Lower lobe of right lung (tissue), 2 donors: ENCODE data around the gene GNG11. TPM values are rescaled to one million over a fixed set of nuclear protein-coding genes. Genes with fewer than 3 reads are reported as not detected.
A peak's percentile ranks its signal among the peaks of the same experiment; 100 is the strongest.

Source experiments
- ATAC-seq, 2 donors: fragments of 200-7000 bp; cut with Tn5 transposase; one replicate each; pipeline ENCODE4 v1.9.1; 2020 to 2022; ENCODE audit warnings: mild to moderate bottlenecking in 2 of 2, moderate library complexity in 2 of 2
- DNase-seq: peaks from one replicate; pipeline ENCODE4 v3.0.0-alpha.2; 2020
- H3K27ac ChIP-seq: fragments of 200-600 bp; one replicate; pipeline ENCODE4 v1.8.0; 2022
- H3K27me3 ChIP-seq: fragments of 200-600 bp; one replicate; pipeline ENCODE4 v1.8.0; 2022; ENCODE audit warnings: low read depth
- H3K36me3 ChIP-seq: fragments of 200-600 bp; one replicate; pipeline ENCODE4 v1.8.0; 2022; ENCODE audit warnings: mild to moderate bottlenecking
- H3K4me1 ChIP-seq: fragments of 200-600 bp; one replicate; pipeline ENCODE4 v1.8.0; 2022
- H3K4me3 ChIP-seq: fragments of 200-600 bp; one replicate; pipeline ENCODE4 v1.8.0; 2022; ENCODE audit warnings: mild to moderate bottlenecking
- H3K9me3 ChIP-seq: fragments of 200-600 bp; one replicate; pipeline ENCODE4 v1.8.0; 2022
- CTCF ChIP-seq: fragments of 200-600 bp; IDR thresholded peaks from one replicate; pipeline ENCODE4 v1.8.0; 2022; ENCODE audit warnings: antibody characterized with exemption, mild to moderate bottlenecking
- intact Hi-C: fragments of 100-400 bp; cut with DNase I; formaldehyde crosslinking; loops from one replicate; pipeline ENCODE4 v1.11.0; 2022
- total RNA-seq: library from RNA; stranded (reverse); fragmentation: NEBNext Ultra II Directional; extraction: Animal tissue kit (Norgen Biotek cat#: 25700); gene quantifications from one replicate; pipeline ENCODE4 v1.2.1, GENCODE V29; 2021
- donor health status: DM: no; HTN: yes; CAD: no; lungs with severe emphysema.

The GNG11 gene
- total RNA-seq, 1 donor from 2014 or later = 23.2 TPM

GRCh38 chr7:93883078-93883916, 38.2 kb upstream of the GNG11 start:
- no peaks in the 10 kb centered on the region for H3K4me1 ChIP-seq
- H3K4me3 ChIP-seq = no peak overlapping the region
- no peak for ATAC-seq
- DNase-seq = no peak
- H3K27ac ChIP-seq = no peak overlapping the region
- TF ChIP-seq CTCF = no peak
- intact Hi-C loops = no loop called here
- no peaks in the 10 kb centered on the region for H3K36me3 ChIP-seq
- no peaks in the 10 kb centered on the region for H3K27me3 ChIP-seq
- no peaks in the 10 kb centered on the region for H3K9me3 ChIP-seq

GRCh38 chr7:93883917-93884345, 37.6 kb upstream of the GNG11 start:
- no peak for ATAC-seq
- no peaks in the 10 kb centered on the region for H3K9me3 ChIP-seq
- no peaks in the 10 kb centered on the region for H3K27me3 ChIP-seq
- no peaks in the 10 kb centered on the region for H3K36me3 ChIP-seq
- H3K27ac ChIP-seq = no peak overlapping the region
- H3K4me1 ChIP-seq = no peaks in the 10 kb centered on the region
- H3K4me3 ChIP-seq = no peak overlapping the region
- TF ChIP-seq CTCF = no peak
- intact Hi-C loops = no loop called here
- no peak for DNase-seq

GRCh38 chr7:93884541-93884940, 37.0 kb upstream of the GNG11 start:
- ATAC-seq (no peak), DNase-seq (no peak)
- Histone ChIP-seq H3K9me3 (no peaks in the 10 kb centered on the region), H3K27ac (no peak overlapping the region), H3K4me3 (no peak overlapping the region), H3K36me3 (no peaks in the 10 kb centered on the region), H3K27me3 (peaks cover under 1% of the 10 kb centered on the region), H3K4me1 (no peaks in the 10 kb centered on the region)
- TF ChIP-seq CTCF = no peak
- intact Hi-C loops = no loop called here

GRCh38 chr7:93889261-93889660, 32.3 kb upstream of the GNG11 start:
- ATAC-seq = no peak
- no peaks in the 10 kb centered on the region for H3K36me3 ChIP-seq
- no peak for TF ChIP-seq CTCF
- no peak for DNase-seq
- no peak overlapping the region for H3K27ac ChIP-seq
- peaks cover 13% of the 10 kb centered on the region for H3K27me3 ChIP-seq
- no peaks in the 10 kb centered on the region for H3K9me3 ChIP-seq
- intact Hi-C loops = no loop called here
- peak overlapping the region; percentile 58 for H3K4me3 ChIP-seq
- H3K4me1 ChIP-seq = peaks cover 14% of the 10 kb centered on the region

- H3K27me3 ChIP-seq = peaks cover 13% of the 10 kb centered on the region
- H3K4me1 ChIP-seq = peaks cover 22% of the 10 kb centered on the region
- DNase-seq (peak; percentile 43), ATAC-seq (peak; percentile 29 to 47)
- no peaks in the 10 kb centered on the region for H3K9me3 ChIP-seq
- no peak for TF ChIP-seq CTCF
- intact Hi-C loops = no loop called here
- H3K27ac ChIP-seq = no peak overlapping the region
- peak overlapping the region; percentile 58 for H3K4me3 ChIP-seq
- no peaks in the 10 kb centered on the region for H3K36me3 ChIP-seq
Observed at GRCh38 chr7:93890041-93890463, 31.5 kb upstream of the GNG11 start.
